Astrocyte of the spinal cord (primary cell): ENCODE results near the gene OPCML.

ENCODE experiments used
- DNase-seq: peaks from one replicate; pipeline ENCODE4 v3.0.0; 2011; ENCODE audit warnings: low read depth, low spot score
- H3K4me3 ChIP-seq: 2 replicates; pipeline ENCODE4 v1.5.1; 2011; ENCODE audit warnings: low read depth, mild to moderate bottlenecking, low read length, moderate library complexity
- in situ Hi-C: cut with HindIII; loops from 2 replicates; pipeline ENCODE4 v1.10.0; 2017; ENCODE audit warnings: low sequenced_read_pairs
- TF ChIP-seq, protein P1 (sequence below): IDR thresholded peaks from 2 replicates; pipeline ENCODE4 v1.5.1; 2012; ENCODE audit warnings: low read depth, mild to moderate bottlenecking, low read length, inconsistent platforms

Gene OPCML

DNA sequence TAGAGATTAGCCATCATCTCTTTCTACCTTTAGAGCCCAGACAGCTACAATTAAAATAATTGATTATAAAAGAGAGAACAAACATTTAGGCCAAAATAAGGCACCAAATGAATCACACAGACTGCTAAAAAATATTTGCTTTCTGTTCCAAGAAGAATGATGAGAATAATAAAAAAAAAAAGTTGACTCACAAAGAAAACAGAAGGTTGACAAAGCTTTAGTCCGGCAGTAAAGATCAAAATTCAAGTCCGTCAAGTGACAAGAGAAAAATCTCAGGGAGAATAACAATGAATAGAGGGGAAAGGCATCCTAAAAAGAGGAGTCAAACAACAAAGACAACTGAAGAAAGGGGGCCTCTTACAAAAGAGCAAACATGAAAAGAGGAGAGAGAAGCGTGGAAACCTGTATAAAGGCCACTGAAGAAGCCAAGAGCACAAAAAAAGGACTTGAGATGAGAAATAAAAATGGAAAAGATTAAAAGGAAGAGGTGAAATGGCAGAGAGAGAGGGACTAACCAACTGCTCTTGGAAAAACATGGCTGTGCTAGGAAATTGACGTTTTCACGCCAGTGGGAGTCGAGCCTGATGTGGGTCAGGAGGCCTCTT lies 910.2 kb downstream of the OPCML start:
- TF ChIP-seq, protein P1, sequence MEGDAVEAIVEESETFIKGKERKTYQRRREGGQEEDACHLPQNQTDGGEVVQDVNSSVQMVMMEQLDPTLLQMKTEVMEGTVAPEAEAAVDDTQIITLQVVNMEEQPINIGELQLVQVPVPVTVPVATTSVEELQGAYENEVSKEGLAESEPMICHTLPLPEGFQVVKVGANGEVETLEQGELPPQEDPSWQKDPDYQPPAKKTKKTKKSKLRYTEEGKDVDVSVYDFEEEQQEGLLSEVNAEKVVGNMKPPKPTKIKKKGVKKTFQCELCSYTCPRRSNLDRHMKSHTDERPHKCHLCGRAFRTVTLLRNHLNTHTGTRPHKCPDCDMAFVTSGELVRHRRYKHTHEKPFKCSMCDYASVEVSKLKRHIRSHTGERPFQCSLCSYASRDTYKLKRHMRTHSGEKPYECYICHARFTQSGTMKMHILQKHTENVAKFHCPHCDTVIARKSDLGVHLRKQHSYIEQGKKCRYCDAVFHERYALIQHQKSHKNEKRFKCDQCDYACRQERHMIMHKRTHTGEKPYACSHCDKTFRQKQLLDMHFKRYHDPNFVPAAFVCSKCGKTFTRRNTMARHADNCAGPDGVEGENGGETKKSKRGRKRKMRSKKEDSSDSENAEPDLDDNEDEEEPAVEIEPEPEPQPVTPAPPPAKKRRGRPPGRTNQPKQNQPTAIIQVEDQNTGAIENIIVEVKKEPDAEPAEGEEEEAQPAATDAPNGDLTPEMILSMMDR, result no peak
- DNase-seq, result peak; percentile 24
- H3K4me3 ChIP-seq, result no peak overlapping the region
- in situ Hi-C loops, result no loop called here

DNA sequence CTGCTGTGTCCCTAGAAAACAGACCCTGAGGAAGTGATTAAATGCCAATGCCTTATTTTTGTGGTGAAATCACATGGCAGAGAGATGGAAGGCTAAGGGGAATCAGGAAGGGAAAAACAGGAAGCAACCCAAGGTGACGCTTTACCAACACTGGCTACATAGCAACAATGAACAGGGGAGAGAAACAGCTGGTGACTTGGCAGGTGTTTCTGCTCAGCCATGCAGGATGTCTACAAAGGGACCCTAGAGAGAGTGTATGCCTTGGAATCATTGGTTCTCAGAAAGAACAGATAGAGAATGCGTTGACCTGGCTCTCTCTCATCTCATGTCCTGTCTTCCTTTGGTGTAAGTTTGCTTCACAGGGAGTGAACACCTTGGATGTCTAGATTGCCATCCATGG lies 911.9 kb downstream of the OPCML start:
- DNase-seq, result no peak
- in situ Hi-C loops, result no loop called here
- TF ChIP-seq, protein P1, result no peak
- no peak overlapping the region for H3K4me3 ChIP-seq

DNA sequence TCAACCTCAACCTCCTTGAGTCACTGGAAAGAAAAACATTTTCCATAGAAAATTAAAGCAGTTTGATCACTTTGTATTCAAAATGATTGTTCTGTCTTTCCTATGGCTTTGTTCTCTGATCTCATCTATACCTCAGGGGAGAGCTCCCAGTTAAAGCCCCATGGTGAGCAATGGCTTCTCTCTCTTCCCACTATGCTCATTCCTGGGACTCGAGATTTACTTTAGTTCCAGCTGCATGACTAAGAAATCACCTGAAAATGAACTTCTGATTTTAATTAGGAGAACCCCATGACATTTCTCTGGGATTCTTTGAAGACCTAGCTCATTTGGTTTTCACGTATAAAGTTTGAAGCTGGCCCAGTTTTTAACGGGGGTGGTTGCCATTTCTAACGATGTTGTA lies 921.5 kb downstream of the OPCML start:
- no peak overlapping the region for H3K4me3 ChIP-seq
- in situ Hi-C loops, result no loop called here
- TF ChIP-seq, protein P1, result no peak
- DNase-seq, result no peak

DNA sequence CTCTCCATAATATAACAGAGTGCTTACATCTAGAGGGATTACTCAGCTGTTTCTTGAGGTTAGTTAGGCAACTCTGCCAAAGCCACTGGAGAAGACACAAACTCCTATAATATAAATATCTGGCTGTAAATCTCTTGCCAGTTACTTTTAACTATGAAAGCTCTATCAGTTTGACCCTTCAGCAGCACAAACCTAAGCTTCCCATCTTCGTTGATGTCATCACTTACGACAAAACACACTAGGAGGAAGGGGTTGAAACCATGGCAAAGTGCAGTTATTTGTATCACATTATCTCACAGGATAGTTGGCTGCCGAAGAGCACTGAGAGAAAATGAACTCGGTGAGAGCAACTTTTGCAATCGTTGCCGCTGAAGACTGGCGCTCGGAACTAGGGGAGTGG lies 922.1 kb downstream of the OPCML start:
- peak; percentile 41 for DNase-seq
- TF ChIP-seq, protein P1, result no peak
- in situ Hi-C loops, result no loop called here
- H3K4me3 ChIP-seq, result no peak overlapping the region

DNA sequence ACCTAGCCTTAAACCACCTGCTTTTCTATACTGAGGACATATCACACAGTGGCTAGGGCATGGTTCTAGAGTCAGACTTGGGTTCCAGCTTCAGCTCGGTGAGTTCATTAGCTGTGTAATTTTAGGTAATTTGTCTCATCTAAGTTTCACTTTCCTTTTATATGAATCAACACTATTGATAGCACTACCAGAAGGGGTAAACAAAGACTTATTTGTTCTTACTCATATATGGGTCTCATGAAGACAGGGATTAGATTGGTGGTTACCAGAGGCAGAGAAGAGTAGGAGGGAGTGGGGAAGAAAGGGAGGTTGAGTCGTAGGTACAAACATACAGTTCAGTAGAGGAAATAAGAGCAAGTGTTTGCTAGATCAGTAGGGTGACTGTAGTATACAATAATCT lies 924.7 kb downstream of the OPCML start:
- H3K4me3 ChIP-seq, result no peak overlapping the region
- in situ Hi-C loops, result no loop called here
- no peak for DNase-seq
- TF ChIP-seq, protein P1, result no peak

DNA sequence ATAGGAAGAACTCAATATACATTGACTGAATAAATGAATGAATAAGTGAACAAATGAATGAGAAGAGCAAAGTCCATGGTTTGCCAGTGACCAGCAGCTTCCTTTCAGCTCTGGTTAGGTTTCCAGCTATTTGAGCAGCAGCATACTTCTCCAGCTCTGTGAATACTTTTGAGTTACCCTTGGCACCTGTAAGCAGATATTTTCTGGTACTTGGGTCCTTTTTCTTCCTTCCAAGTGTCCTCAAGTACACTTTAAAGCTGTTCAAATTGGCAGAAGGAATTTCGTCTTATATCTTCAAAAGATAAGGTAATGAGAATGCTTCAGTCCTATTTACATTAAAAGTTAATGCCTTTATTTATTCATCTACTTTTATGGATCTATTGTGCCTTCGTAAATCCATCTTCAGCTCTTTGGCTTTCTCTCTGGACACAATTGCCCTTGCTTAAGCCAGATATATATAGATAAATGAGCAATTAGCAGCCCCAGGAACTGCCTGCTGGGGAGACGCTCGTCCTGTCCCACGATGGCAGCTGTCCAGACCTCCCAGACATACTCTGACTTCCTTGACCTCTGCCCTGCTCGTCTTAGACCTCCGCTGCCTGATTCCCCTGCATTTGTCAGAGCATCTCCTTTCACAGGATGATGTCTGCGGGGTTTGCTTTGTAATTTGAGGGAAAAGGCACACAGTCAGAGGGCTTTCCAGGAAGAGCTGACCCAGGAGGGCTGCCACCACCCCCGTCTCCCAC lies 926.3 kb downstream of the OPCML start:
- in situ Hi-C loops, result no loop called here

More for the DNA sequence above, 926.3 kb downstream of the OPCML start:
- DNase-seq, result no peak
- no peak overlapping the region for H3K4me3 ChIP-seq
- TF ChIP-seq, protein P1, result no peak
